ENCODE measurements around the gene ATL2. TPM values are rescaled to one million over a fixed set of nuclear protein-coding genes. Genes with fewer than 3 reads are reported as not detected.

ATL2 gene
- total RNA-seq, 2 donors from 2014 or later: 43.6 to 62.6 TPM

DNA sequence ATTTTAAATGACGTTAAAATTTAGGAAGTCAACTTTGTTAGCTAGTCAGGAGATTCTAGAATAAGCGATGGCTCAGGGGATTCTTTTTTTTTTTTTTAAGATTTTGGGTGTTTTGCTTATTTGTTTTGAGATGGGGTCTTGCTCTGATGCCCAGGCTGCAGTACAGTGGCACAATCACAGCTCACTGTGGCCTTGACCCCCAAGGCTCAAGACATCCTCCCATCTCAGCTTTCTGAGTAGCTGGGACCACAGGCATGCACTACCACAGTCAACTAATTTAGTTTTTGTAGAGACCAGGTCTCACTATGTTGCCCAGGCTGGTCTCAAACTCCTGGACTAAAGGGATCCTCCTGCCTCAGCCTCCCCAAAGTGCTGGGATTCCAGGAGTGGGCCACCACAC lies 16.9 kb downstream of the ATL2 start:
- H3K27ac ChIP-seq: no peak overlapping the region
- no peaks in the 10 kb centered on the region for H3K36me3 ChIP-seq (replicated peaks in 1 of 2; ENCODE audit: insufficient read depth in 1 of 2, low read depth in 2 of 2)
- 69 to 100% methylated on average over 2 of the region's 2 CpGs for WGBS, 2 donors
- H3K4me3 ChIP-seq: no peak overlapping the region
- DNase-seq (no peak), ATAC-seq (no peak)
- H3K27me3 ChIP-seq: no peaks in the 10 kb centered on the region
- no peaks in the 10 kb centered on the region for H3K9me3 ChIP-seq
- intact Hi-C loops (cut with DNase I): no loop called here
- peaks cover 21% of the 10 kb centered on the region for H3K4me1 ChIP-seq
- no peak for TF ChIP-seq POLR2A (IDR thresholded peaks at IDR 0.05)
- TF ChIP-seq, protein P1, sequence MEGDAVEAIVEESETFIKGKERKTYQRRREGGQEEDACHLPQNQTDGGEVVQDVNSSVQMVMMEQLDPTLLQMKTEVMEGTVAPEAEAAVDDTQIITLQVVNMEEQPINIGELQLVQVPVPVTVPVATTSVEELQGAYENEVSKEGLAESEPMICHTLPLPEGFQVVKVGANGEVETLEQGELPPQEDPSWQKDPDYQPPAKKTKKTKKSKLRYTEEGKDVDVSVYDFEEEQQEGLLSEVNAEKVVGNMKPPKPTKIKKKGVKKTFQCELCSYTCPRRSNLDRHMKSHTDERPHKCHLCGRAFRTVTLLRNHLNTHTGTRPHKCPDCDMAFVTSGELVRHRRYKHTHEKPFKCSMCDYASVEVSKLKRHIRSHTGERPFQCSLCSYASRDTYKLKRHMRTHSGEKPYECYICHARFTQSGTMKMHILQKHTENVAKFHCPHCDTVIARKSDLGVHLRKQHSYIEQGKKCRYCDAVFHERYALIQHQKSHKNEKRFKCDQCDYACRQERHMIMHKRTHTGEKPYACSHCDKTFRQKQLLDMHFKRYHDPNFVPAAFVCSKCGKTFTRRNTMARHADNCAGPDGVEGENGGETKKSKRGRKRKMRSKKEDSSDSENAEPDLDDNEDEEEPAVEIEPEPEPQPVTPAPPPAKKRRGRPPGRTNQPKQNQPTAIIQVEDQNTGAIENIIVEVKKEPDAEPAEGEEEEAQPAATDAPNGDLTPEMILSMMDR (IDR thresholded peaks at IDR 0.05): no peak

DNA sequence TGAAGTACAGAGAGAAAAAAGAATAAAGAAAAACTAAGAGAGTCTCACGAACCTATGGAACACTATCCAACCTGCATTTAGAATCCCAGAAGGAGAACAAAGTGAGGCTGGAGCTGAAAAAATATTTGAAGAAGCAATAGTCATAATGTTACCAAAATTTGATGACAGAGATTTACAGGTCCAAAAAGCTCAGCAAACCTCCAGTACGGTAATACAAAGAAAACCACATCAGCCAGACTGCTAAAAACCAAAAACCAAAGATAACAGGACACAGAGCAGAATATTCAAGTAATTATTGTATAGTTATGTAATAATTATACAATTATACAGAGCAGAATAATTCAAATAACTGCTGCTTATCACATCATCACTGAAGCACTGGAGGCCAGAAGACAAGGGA lies 23.7 kb downstream of the ATL2 start:
- WGBS, 2 donors: 95 to 96% methylated on average over 2 of the region's 2 CpGs
- DNase-seq: no peak
- Histone ChIP-seq H3K4me3 (no peak overlapping the region), H3K4me1 (peaks cover 14% of the 10 kb centered on the region), H3K27me3 (no peaks in the 10 kb centered on the region), H3K36me3 (replicated peaks in 1 of 2; ENCODE audit: insufficient read depth in 1 of 2, low read depth in 2 of 2) (no peaks in the 10 kb centered on the region), H3K9me3 (no peaks in the 10 kb centered on the region), H3K27ac (no peak overlapping the region)
- intact Hi-C loops (cut with DNase I): no loop called here
- ATAC-seq: no peak
- TF ChIP-seq POLR2A (IDR thresholded peaks at IDR 0.05): no peak
- TF ChIP-seq, protein P1 (IDR thresholded peaks at IDR 0.05): no peak

DNA sequence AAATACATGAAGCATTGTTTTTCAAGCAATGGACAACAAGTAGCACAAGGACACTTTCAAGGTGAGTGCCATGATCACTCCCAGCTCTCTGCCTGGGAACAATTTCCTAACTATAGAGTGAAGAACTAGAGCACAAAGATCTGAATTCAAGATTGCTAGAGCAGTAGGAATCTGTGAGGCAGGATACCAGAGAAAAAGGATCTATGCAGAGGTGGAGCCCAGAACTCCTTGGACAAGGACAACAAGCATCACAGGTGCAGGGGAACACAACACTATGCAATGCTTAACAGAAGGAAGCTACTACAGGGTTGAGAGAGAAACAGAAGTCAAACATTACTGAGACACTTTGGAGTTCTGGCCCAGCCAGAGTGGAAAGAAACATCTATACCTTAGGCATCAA lies 24.7 kb downstream of the ATL2 start:
- H3K4me3 ChIP-seq: no peak overlapping the region
- H3K36me3 ChIP-seq (replicated peaks in 1 of 2; ENCODE audit: insufficient read depth in 1 of 2, low read depth in 2 of 2): no peaks in the 10 kb centered on the region
- peaks cover 20% of the 10 kb centered on the region for H3K4me1 ChIP-seq
- no peak overlapping the region for H3K27ac ChIP-seq
- intact Hi-C loops (cut with DNase I): no loop called here
- DNase-seq: no peak
- TF ChIP-seq, protein P1 (IDR thresholded peaks at IDR 0.05): no peak
- no peak for TF ChIP-seq POLR2A (IDR thresholded peaks at IDR 0.05)
- no peak for ATAC-seq
- no peaks in the 10 kb centered on the region for H3K27me3 ChIP-seq
- H3K9me3 ChIP-seq: no peaks in the 10 kb centered on the region

DNA sequence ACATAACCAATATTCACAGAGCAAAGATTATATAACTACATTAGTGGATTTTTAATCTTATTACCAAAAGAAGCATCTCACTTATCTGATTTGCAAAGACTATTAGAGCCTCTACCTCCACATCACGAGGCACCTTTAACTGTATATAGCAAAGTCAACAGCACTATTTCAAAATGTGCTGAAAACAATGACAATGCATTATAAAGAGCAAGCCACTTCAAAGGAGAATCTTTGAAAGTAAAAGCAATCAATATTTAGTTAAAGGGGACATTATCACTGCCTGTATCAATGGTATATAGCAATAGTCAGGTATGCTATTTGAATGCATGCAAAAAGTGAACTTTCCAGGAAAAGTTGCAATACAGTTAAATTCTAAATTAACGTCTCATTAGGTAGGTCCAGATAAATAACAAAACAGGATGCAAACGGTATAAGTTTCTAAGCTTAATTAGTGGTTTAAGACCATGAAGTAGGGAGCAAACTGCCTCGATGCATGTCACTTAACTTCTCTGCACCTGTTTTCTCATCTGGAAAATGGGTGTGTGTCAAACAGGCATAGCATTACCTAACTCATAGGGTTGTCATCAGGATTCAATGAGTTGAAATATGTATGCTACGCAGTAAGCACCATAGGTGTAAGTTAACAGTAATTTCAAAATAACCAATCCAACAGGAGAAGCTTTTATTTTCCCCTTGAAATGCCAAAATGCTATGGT lies 31.6 kb downstream of the ATL2 start:
- WGBS, 2 donors: 91% methylated on average over 5 of the region's 5 CpGs
- Histone ChIP-seq H3K27ac (no peak overlapping the region), H3K4me3 (no peak overlapping the region), H3K27me3 (no peaks in the 10 kb centered on the region), H3K9me3 (no peaks in the 10 kb centered on the region), H3K4me1 (peaks cover 15% of the 10 kb centered on the region), H3K36me3 (replicated peaks in 1 of 2; ENCODE audit: insufficient read depth in 1 of 2, low read depth in 2 of 2) (peaks cover 0 to 4% of the 10 kb centered on the region in 2 donors)
- ATAC-seq (no peak), DNase-seq (no peak)
- intact Hi-C loops (cut with DNase I): no loop called here
- TF ChIP-seq, protein P1 (IDR thresholded peaks at IDR 0.05): no peak
- no peak for TF ChIP-seq POLR2A (IDR thresholded peaks at IDR 0.05)

DNA sequence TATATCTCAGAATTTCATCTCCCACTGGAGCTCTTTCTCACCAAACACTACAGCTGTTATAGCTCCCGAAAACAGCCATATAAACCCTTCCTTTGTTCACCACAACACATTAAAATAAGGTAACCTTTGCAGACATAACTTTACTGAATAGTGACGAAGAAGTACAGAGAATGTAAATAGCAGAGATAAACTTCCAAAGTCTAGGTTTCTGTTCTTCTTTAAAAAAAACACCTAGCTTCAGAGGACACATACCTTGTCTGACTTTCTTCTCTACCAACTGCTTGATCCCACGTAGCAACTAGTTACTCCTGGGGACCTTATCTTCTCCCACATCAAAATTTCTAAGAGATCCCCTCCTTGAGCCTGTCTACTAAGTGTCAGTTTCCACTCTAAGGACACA lies 32.3 kb downstream of the ATL2 start:
- ATAC-seq (no peak), DNase-seq (no peak)
- Histone ChIP-seq H3K4me1 (peaks cover 15% of the 10 kb centered on the region), H3K4me3 (no peak overlapping the region), H3K27ac (no peak overlapping the region), H3K9me3 (no peaks in the 10 kb centered on the region), H3K27me3 (no peaks in the 10 kb centered on the region), H3K36me3 (replicated peaks in 1 of 2; ENCODE audit: insufficient read depth in 1 of 2, low read depth in 2 of 2) (peaks cover 0 to 4% of the 10 kb centered on the region in 2 donors)
- TF ChIP-seq, protein P1 (IDR thresholded peaks at IDR 0.05): no peak
- TF ChIP-seq POLR2A (IDR thresholded peaks at IDR 0.05): no peak
- WGBS, 2 donors: 65 to 76% methylated on average over 3 of the region's 3 CpGs
- intact Hi-C loops (cut with DNase I): no loop called here
